ENCODE data around the gene TTLL12. TPM values are rescaled to one million over a fixed set of nuclear protein-coding genes. Genes with fewer than 3 reads are reported as not detected.

Gene TTLL12
- total RNA-seq, 1 experiment from 2014 or later: 63.4 TPM

DNA sequence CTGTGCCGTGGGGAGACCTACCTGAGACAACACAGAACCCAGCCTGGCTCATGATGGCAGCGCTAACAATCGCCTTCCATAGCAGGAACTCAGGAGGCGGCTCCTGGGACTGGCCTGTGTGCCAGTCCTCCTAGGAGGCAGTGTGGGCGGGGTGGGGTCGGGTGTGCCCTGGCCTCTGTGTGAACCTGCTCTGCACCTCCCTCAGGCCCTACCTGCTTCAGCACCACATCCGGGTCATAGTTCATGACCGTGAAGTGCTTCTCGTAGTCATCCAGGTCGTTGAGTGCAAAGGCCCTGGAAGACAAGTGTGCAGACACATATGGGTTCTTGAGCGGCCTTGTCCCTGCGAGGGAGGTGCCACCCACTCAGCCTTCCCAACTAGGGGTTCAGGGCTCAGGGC, 15.3 kb downstream of the TTLL12 start:
- intact Hi-C loops (cut with micrococcal nuclease; ENCODE audit: unreplicated experiment): no loop called here
- no peak for DNase-seq
- Mint-ChIP-seq H3K27me3 (ENCODE audit: unreplicated experiment) (no peaks in the 10 kb centered on the region), H3K27ac (ENCODE audit: unreplicated experiment) (no peak overlapping the region), H3K9me3 (ENCODE audit: low read depth, unreplicated experiment) (no peaks in the 10 kb centered on the region), H3K4me3 (ENCODE audit: low read depth, unreplicated experiment) (no peak overlapping the region), H3K36me3 (ENCODE audit: insufficient read depth, unreplicated experiment) (peaks cover 69% of the 10 kb centered on the region), H3K4me1 (ENCODE audit: low read depth, unreplicated experiment) (no peaks in the 10 kb centered on the region)
- no peak for TF ChIP-seq CTCF (IDR thresholded peaks at IDR 0.05; ENCODE audit: unreplicated experiment)
- CTCF ChIA-PET: no interaction called here
- BruUV-seq (replicated peaks): no TSS peak

DNA sequence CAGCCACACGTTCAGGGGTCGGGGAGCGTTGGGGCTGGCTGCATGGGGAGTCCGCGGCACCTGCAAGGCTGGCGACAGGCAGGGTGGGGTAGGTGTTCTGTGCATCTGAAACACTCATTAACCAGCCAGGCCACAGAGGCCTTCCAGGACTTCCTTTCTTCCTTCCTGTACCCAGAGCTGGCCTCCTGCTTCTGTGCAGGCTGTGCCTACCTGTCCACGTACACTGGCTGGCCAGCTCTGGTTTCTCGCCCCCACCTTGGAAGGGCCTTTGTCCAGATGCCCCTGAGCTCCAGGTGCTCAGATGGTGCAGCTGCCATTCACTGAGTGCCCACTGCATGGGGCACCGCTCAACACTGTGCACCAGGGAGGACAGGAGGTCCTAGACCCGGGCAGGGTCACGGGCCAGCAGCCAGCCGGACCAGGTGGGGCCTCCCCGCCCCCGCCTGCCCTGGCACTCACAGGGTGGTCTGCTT, 15.9 kb downstream of the TTLL12 start:
- H3K27me3 Mint-ChIP-seq (ENCODE audit: unreplicated experiment): no peaks in the 10 kb centered on the region
- peaks cover 70% of the 10 kb centered on the region for H3K36me3 Mint-ChIP-seq (ENCODE audit: insufficient read depth, unreplicated experiment)
- DNase-seq: no peak
- intact Hi-C loops (cut with micrococcal nuclease; ENCODE audit: unreplicated experiment): no loop called here
- TF ChIP-seq CTCF (IDR thresholded peaks at IDR 0.05; ENCODE audit: unreplicated experiment): no peak
- no peak overlapping the region for H3K4me3 Mint-ChIP-seq (ENCODE audit: low read depth, unreplicated experiment)
- no peaks in the 10 kb centered on the region for H3K4me1 Mint-ChIP-seq (ENCODE audit: low read depth, unreplicated experiment)
- no peak overlapping the region for H3K27ac Mint-ChIP-seq (ENCODE audit: unreplicated experiment)
- H3K9me3 Mint-ChIP-seq (ENCODE audit: low read depth, unreplicated experiment): no peaks in the 10 kb centered on the region
- no TSS peak for BruUV-seq (replicated peaks)
- CTCF ChIA-PET: no interaction called here

DNA sequence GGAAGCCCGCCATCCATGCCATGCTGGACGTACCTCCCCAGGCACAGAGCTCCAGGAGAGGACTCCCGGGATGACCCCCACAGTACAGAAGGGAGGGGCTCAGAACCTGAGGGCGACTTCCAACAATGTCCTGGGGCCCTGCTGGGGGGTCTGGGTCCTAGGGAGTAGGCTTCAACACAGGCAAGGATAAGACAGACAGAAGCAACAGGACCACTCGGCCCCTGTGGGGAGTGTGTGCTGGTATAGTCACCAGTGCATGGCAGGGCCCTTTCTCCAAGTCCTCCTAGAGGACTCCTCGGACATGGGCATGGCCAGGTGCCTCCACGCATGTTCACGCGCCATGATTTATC, 16.8 kb downstream of the TTLL12 start:
- H3K4me3 Mint-ChIP-seq (ENCODE audit: low read depth, unreplicated experiment): no peak overlapping the region

DNA sequence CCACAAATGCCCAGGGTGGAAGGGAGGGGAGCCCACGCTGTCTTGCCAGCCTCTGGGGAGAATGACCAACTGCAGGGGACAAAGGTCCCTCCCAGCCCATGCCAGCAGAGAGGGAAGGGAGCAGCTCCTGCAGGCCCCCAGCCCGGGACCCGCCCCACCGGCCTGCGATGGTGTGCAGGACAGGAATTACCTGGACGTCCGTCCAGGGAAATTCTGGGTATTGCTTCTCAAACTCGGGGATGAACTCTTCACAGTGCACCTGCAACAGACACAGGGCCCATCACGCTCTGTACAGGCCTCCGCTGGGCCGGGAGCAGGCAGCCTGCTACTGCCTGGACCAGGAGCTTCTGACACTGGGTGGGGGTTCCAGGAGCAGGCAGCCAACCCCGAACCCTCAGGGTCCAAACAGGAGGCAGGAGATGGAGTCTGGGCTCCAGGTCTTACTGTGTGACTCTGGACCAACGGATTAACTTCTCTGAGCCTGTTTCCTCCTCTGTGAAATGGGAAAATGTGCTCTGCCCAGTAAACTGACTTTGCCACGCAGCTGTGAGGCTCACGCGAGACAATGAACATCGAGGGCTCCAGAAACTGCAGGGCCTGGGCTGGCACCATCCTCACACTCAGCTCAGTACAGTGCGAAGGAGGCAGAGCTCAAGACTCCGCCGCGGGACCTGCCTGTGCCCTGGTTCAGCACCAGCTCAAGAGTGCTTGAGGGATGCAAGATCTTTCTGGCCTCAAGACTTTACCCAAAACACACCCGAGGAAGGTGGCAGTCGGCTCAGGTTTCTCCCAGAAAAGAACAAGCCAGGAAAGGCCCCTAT, 17.4 kb downstream of the TTLL12 start:
- no peak overlapping the region for H3K4me3 Mint-ChIP-seq (ENCODE audit: low read depth, unreplicated experiment)
- no peak for TF ChIP-seq CTCF (IDR thresholded peaks at IDR 0.05; ENCODE audit: unreplicated experiment)
- no peaks in the 10 kb centered on the region for H3K9me3 Mint-ChIP-seq (ENCODE audit: low read depth, unreplicated experiment)
- no peaks in the 10 kb centered on the region for H3K27me3 Mint-ChIP-seq (ENCODE audit: unreplicated experiment)
- peaks cover 80% of the 10 kb centered on the region for H3K36me3 Mint-ChIP-seq (ENCODE audit: insufficient read depth, unreplicated experiment)
- H3K4me1 Mint-ChIP-seq (ENCODE audit: low read depth, unreplicated experiment): no peaks in the 10 kb centered on the region
- CTCF ChIA-PET: no interaction called here
- no TSS peak for BruUV-seq (replicated peaks)
- no peak overlapping the region for H3K27ac Mint-ChIP-seq (ENCODE audit: unreplicated experiment)
- no peak for DNase-seq
- intact Hi-C loops (cut with micrococcal nuclease; ENCODE audit: unreplicated experiment): no loop called here

More for the DNA sequence above, 16.8 kb downstream of the TTLL12 start:
- no peaks in the 10 kb centered on the region for H3K4me1 Mint-ChIP-seq (ENCODE audit: low read depth, unreplicated experiment)
- CTCF ChIA-PET: no interaction called here
- no peaks in the 10 kb centered on the region for H3K27me3 Mint-ChIP-seq (ENCODE audit: unreplicated experiment)
- no peaks in the 10 kb centered on the region for H3K9me3 Mint-ChIP-seq (ENCODE audit: low read depth, unreplicated experiment)
- peaks cover 74% of the 10 kb centered on the region for H3K36me3 Mint-ChIP-seq (ENCODE audit: insufficient read depth, unreplicated experiment)
- no peak for DNase-seq
- TF ChIP-seq CTCF (IDR thresholded peaks at IDR 0.05; ENCODE audit: unreplicated experiment): no peak
- BruUV-seq (replicated peaks): no TSS peak
- H3K27ac Mint-ChIP-seq (ENCODE audit: unreplicated experiment): no peak overlapping the region
- intact Hi-C loops (cut with micrococcal nuclease; ENCODE audit: unreplicated experiment): no loop called here

Data from Calu3 (cell line).